Fibroblast of lung (primary cell): ENCODE results near the gene EPHB1. TPM values are rescaled to one million over a fixed set of nuclear protein-coding genes. Genes with fewer than 3 reads are reported as not detected.

Source experiments
- DNase-seq, 2 donors: peaks; one replicate each; pipeline versions ENCODE4 v3.0.0 to v3.0.0-alpha.2; 2010; ENCODE audit warnings: low read depth in 2 of 2
- H2AFZ ChIP-seq: 2 replicates; pipeline ENCODE4 v1.5.1; 2012; ENCODE audit warnings: low read length, control low read depth, inconsistent platforms
- H3K27ac ChIP-seq: 2 replicates; pipeline ENCODE4 v1.5.1; 2011; ENCODE audit warnings: low read length, control low read depth; ENCODE audit not compliant: insufficient read depth
- H3K27me3 ChIP-seq: 2 replicates; pipeline ENCODE4 v1.5.1; 2011; ENCODE audit warnings: mild to moderate bottlenecking, low read length; ENCODE audit not compliant: control insufficient read depth, insufficient read depth
- H3K36me3 ChIP-seq: 2 replicates; pipeline ENCODE4 v1.5.1; 2011; ENCODE audit warnings: low read length; ENCODE audit not compliant: control insufficient read depth, insufficient read depth
- H3K4me1 ChIP-seq: 2 replicates; pipeline ENCODE4 v1.5.1; 2011; ENCODE audit warnings: low read length; ENCODE audit not compliant: control insufficient read depth, insufficient read depth; ENCODE audit errors: extremely low read depth
- H3K4me2 ChIP-seq: 2 replicates; pipeline ENCODE4 v1.5.1; 2011; ENCODE audit warnings: low read length, control low read depth; ENCODE audit not compliant: insufficient read depth; ENCODE audit errors: extremely low read depth
- H3K4me3 ChIP-seq, 4 experiments: fragments of 200-600 bp in 1 of 4; sonication (generic) in 1 of 4; replicated peaks in 1 of 4; 2 replicates each; pipeline ENCODE4 v1.5.1; 2011 to 2016; ENCODE audit warnings: low read length in 4 of 4, low read depth in 3 of 4, mild to moderate bottlenecking in 3 of 4, control low read depth in 2 of 4, inconsistent platforms in 1 of 4, mixed read lengths in 1 of 4; ENCODE audit not compliant: insufficient read depth in 1 of 4; ENCODE audit errors: control extremely low read depth in 1 of 4
- H3K79me2 ChIP-seq: 2 replicates; pipeline ENCODE4 v1.5.1; 2012; ENCODE audit warnings: mild to moderate bottlenecking, low read length, inconsistent platforms; ENCODE audit not compliant: control insufficient read depth, insufficient read depth
- H3K9ac ChIP-seq: 2 replicates; pipeline ENCODE4 v1.5.1; 2011; ENCODE audit warnings: mild to moderate bottlenecking, low read length, control low read depth; ENCODE audit not compliant: insufficient read depth
- H3K9me3 ChIP-seq: 2 replicates; pipeline ENCODE4 v1.5.1; 2012; ENCODE audit warnings: low read depth, low read length; ENCODE audit not compliant: control insufficient read depth, insufficient read depth
- H4K20me1 ChIP-seq: 2 replicates; pipeline ENCODE4 v1.5.1; 2011; ENCODE audit warnings: low read length; ENCODE audit not compliant: control insufficient read depth, insufficient read depth; ENCODE audit errors: extremely low read depth
- EZH2 ChIP-seq: IDR thresholded peaks from 2 replicates; pipeline ENCODE4 v1.5.1; 2012; ENCODE audit warnings: low read length, control low read depth, mild to moderate bottlenecking; ENCODE audit errors: missing control alignments
- polyA plus RNA-seq, 2 donors: library from polyadenylated mRNA; depleted of rRNA in 1 of 2; stranded (reverse) in 1 of 2; unstranded in 1 of 2; fragments of >200 nt; gene quantifications; 2 replicates each; pipeline ENCODE4 v1.2.1, GENCODE V29; 2011 to 2012; ENCODE audit warnings: missing spikeins in 1 of 2
- total RNA-seq: library from RNA; depleted of rRNA; stranded (reverse); fragments of >200 nt; gene quantifications from 2 replicates; pipeline ENCODE4 v1.2.1, GENCODE V29; 2014
- TF ChIP-seq, protein P1 (sequence below), 2 donors: IDR thresholded peaks in 1 of 2; conservative IDR thresholded peaks in 1 of 2; 1 replicate in 1 of 2; 2 replicates in 1 of 2; pipeline ENCODE4 v1.5.1; 2011 to 2012; ENCODE audit warnings: low read length in 2 of 2, control low read depth in 1 of 2, inconsistent platforms in 1 of 2, low read depth in 1 of 2, mild to moderate bottlenecking in 1 of 2

The EPHB1 gene
- total and polyA plus RNA-seq, 2 donors (not counting 1 experiment from before 2014, with no cell fraction given), result 0.14 to 0.50 TPM

- H3K27me3 ChIP-seq, result no peaks in the 10 kb centered on the region
- no peak for DNase-seq
- H3K79me2 ChIP-seq, result no peaks in the 10 kb centered on the region
- H3K4me1 ChIP-seq, result no peaks in the 10 kb centered on the region
- no peak for TF ChIP-seq EZH2
- TF ChIP-seq, protein P1, sequence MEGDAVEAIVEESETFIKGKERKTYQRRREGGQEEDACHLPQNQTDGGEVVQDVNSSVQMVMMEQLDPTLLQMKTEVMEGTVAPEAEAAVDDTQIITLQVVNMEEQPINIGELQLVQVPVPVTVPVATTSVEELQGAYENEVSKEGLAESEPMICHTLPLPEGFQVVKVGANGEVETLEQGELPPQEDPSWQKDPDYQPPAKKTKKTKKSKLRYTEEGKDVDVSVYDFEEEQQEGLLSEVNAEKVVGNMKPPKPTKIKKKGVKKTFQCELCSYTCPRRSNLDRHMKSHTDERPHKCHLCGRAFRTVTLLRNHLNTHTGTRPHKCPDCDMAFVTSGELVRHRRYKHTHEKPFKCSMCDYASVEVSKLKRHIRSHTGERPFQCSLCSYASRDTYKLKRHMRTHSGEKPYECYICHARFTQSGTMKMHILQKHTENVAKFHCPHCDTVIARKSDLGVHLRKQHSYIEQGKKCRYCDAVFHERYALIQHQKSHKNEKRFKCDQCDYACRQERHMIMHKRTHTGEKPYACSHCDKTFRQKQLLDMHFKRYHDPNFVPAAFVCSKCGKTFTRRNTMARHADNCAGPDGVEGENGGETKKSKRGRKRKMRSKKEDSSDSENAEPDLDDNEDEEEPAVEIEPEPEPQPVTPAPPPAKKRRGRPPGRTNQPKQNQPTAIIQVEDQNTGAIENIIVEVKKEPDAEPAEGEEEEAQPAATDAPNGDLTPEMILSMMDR (conservative IDR thresholded peaks at IDR 0.05 in 1 of 2, IDR thresholded peaks at IDR 0.05 in 1 of 2; ENCODE audit: low read depth in 1 of 2, low read length in 2 of 2), result no peak
- H3K27ac ChIP-seq, result no peak overlapping the region
- no peak overlapping the region for H2AFZ ChIP-seq
- H3K36me3 ChIP-seq, result no peaks in the 10 kb centered on the region
- no peak overlapping the region for H3K4me3 ChIP-seq
- H3K4me2 ChIP-seq, result no peak overlapping the region
- H4K20me1 ChIP-seq, result no peaks in the 10 kb centered on the region
- no peak overlapping the region for H3K9ac ChIP-seq
- no peaks in the 10 kb centered on the region for H3K9me3 ChIP-seq
Observed at GRCh38 chr3:134916276-134916961, 121.4 kb downstream of the EPHB1 start.

DNA sequence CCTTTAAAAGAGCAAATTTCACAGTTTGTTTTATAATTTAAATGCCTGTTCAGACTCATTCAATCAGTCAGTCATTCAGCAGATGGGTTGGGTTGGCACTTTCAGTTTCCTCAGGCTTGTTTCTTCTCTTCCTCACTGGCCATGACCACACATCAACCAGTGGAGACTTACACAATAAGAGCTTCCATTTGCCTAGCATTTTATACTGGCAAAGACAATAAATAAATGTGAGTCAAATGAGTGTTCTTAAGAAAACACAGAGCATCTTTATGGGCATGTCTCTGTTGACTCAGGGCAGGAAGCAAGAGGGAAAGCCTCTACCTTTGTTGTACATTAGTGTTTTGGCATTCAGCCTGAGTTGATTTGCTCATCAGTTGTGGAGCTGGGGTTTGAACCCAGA, 122.6 kb downstream of the EPHB1 start:
- no peaks in the 10 kb centered on the region for H4K20me1 ChIP-seq
- no peaks in the 10 kb centered on the region for H3K9me3 ChIP-seq
- no peak for TF ChIP-seq EZH2
- TF ChIP-seq, protein P1 (conservative IDR thresholded peaks at IDR 0.05 in 1 of 2, IDR thresholded peaks at IDR 0.05 in 1 of 2; ENCODE audit: low read depth in 1 of 2, low read length in 2 of 2), result no peak
- H3K36me3 ChIP-seq, result no peaks in the 10 kb centered on the region
- H3K27me3 ChIP-seq, result no peaks in the 10 kb centered on the region
- H3K27ac ChIP-seq, result no peak overlapping the region
- no peaks in the 10 kb centered on the region for H3K4me1 ChIP-seq
- no peak overlapping the region for H3K4me2 ChIP-seq
- DNase-seq, result no peak
- H2AFZ ChIP-seq, result no peak overlapping the region
- no peak overlapping the region for H3K4me3 ChIP-seq
- H3K79me2 ChIP-seq, result no peaks in the 10 kb centered on the region
- no peak overlapping the region for H3K9ac ChIP-seq

- no peak for TF ChIP-seq EZH2
- TF ChIP-seq, protein P1 (conservative IDR thresholded peaks at IDR 0.05 in 1 of 2, IDR thresholded peaks at IDR 0.05 in 1 of 2; ENCODE audit: low read depth in 1 of 2, low read length in 2 of 2), result no peak
- Histone ChIP-seq H3K27me3 (no peaks in the 10 kb centered on the region), H2AFZ (no peak overlapping the region), H3K36me3 (no peaks in the 10 kb centered on the region), H4K20me1 (no peaks in the 10 kb centered on the region), H3K4me1 (no peaks in the 10 kb centered on the region), H3K4me3 (no peak overlapping the region), H3K79me2 (no peaks in the 10 kb centered on the region), H3K4me2 (no peak overlapping the region), H3K9ac (no peak overlapping the region), H3K27ac (no peak overlapping the region), H3K9me3 (no peaks in the 10 kb centered on the region)
- no peak for DNase-seq
Observed at GRCh38 chr3:134918441-134918840, 123.4 kb downstream of the EPHB1 start.
